Muscle layer of colon (tissue), 2 donors: ENCODE data around the gene IL17C.

Experiments
- H3K27ac ChIP-seq: one replicate; pipeline ENCODE4 v1.7.0; 2013; ENCODE audit warnings: low read depth, mild to moderate bottlenecking, low read length, moderate library complexity
- H3K27me3 ChIP-seq, 2 donors: one replicate each; pipeline ENCODE4 v1.7.0; 2013; ENCODE audit warnings: low read length in 2 of 2, mild to moderate bottlenecking in 2 of 2; ENCODE audit not compliant: insufficient read depth in 2 of 2, control insufficient read depth in 1 of 2
- H3K36me3 ChIP-seq: one replicate; pipeline ENCODE4 v1.7.0; 2013; ENCODE audit warnings: mild to moderate bottlenecking, low read length; ENCODE audit not compliant: insufficient read depth
- H3K4me1 ChIP-seq: one replicate; pipeline ENCODE4 v1.7.0; 2013; ENCODE audit warnings: mild to moderate bottlenecking, low read length; ENCODE audit not compliant: insufficient read depth
- H3K4me3 ChIP-seq, 2 donors: one replicate each; pipeline ENCODE4 v1.7.0; 2013; ENCODE audit warnings: low read length in 2 of 2, low read depth in 1 of 2, mild to moderate bottlenecking in 1 of 2, moderate library complexity in 1 of 2
- H3K9ac ChIP-seq: one replicate; pipeline ENCODE4 v1.7.0; 2013; ENCODE audit warnings: low read length
- H3K9me3 ChIP-seq: one replicate; pipeline ENCODE4 v1.7.0; 2013; ENCODE audit warnings: mild to moderate bottlenecking, low read length
- donor health status: abdominal sarcoma.
- donor health status: Adenocarcinoma of cecum.

The IL17C gene

DNA sequence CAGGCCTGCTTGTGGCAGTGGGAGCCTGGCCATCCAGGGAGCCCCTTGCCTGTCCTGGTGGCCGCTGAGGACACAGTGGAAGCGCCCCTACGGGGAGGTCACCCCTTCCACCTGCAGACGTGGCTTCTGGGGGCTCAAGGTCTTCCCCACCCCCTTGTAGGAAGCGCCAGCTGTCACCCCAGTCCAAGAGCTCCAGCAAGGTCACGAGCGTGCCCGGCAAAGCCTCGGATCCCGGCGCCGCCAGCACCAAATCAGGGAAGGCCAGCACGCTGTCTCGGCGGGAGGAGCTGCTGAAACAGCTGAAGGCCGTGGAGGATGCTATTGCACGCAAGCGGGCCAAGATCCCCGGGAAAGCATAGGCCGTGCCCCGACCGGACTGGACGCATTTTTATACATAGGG lies 7.4 kb upstream of the IL17C start:
- H3K9me3 ChIP-seq: no peaks in the 10 kb centered on the region
- H3K4me1 ChIP-seq: no peaks in the 10 kb centered on the region
- no peak overlapping the region for H3K9ac ChIP-seq
- peaks cover 22% of the 10 kb centered on the region for H3K36me3 ChIP-seq
- no peak overlapping the region for H3K4me3 ChIP-seq
- H3K27ac ChIP-seq: no peak overlapping the region
- peaks cover 0 to 22% of the 10 kb centered on the region in 2 donors for H3K27me3 ChIP-seq

DNA sequence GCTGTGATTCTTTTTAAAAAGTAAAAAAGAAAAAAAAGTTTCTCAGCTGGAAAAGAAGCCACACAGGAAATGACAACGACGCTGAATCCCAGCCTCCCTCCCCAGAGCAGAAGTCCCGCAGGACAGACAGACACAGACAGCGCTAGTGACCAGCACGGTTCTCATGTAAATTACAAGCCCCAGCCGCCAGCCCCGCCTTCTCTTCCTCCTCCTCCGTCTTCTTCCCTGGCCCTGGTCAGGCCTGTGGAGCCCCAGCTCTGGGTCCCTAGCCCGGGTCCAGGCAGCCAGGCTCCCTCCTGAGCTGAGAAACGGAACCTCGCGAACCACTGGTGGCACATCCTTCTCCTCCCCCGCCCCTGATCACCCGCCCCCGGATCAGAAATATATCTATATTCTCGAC lies 7.0 kb upstream of the IL17C start:
- no peak overlapping the region for H3K27ac ChIP-seq
- peaks cover 19% of the 10 kb centered on the region for H3K36me3 ChIP-seq
- peaks cover 0 to 27% of the 10 kb centered on the region in 2 donors for H3K27me3 ChIP-seq
- no peak overlapping the region for H3K9ac ChIP-seq
- no peak overlapping the region for H3K4me3 ChIP-seq
- H3K4me1 ChIP-seq: no peaks in the 10 kb centered on the region
- no peaks in the 10 kb centered on the region for H3K9me3 ChIP-seq

DNA sequence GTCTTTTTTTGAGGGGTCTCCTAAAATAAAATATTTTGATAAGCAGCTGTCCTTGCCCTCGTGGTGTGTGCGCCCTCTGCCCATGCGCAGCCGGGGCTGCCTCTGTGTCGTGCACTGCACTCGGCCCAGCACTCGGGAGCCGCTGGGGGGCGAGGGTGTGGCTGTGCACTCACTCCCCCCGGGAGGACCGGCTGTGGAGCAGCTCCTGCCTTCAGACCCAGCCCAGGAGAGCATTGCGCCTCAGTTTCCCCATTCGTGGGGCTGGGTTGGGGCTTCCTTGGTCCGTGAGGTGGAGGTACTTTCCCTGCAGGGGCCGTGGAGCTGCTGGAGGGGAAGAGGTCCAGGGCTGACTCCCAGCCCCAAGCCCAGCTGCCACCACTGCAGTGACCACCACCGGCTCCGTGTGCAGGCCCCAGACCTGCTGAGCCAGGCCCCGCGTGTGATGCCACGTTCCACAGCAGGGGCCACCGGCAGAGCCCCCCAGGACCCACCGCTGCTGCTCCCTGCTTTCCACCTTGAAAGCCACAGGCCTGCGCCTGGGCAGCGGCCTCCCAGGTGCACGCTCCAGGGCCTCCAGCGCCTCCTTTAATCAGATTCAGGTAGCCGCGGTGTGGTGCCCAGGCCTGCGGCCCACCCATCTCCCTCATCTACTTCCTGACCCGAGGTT lies 6.3 kb upstream of the IL17C start:
- Histone ChIP-seq H3K9ac (no peak overlapping the region), H3K4me3 (no peak overlapping the region), H3K36me3 (peaks cover 17% of the 10 kb centered on the region), H3K9me3 (no peaks in the 10 kb centered on the region), H3K27ac (no peak overlapping the region), H3K4me1 (no peaks in the 10 kb centered on the region), H3K27me3 (peaks cover 0 to 28% of the 10 kb centered on the region in 2 donors)

DNA sequence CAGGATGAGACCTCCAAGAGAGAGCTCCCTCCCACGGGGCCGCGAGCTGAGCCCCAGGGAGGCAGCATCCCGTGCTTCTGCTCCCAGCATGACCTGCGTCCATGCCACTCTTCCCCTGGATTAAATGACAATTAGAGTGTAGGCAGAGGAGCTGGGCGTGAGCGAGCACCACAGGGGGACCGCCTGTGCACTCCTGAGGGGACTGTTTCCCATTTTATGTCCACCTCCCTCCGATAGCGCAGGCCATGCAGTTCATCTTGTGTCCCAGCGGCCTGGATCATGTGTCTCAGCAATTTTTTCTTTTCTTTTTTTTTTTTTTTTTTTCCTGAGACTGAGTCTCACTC lies 5.8 kb upstream of the IL17C start:
- no peaks in the 10 kb centered on the region for H3K4me1 ChIP-seq
- H3K27me3 ChIP-seq: peaks cover 0 to 28% of the 10 kb centered on the region in 2 donors
- no peak overlapping the region for H3K9ac ChIP-seq
- no peaks in the 10 kb centered on the region for H3K9me3 ChIP-seq
- no peak overlapping the region for H3K4me3 ChIP-seq
- H3K27ac ChIP-seq: no peak overlapping the region
- peaks cover 16% of the 10 kb centered on the region for H3K36me3 ChIP-seq

GRCh38 chr16:88633684-88634140 lies 4.7 kb upstream of the IL17C start:
- no peaks in the 10 kb centered on the region for H3K9me3 ChIP-seq
- H3K36me3 ChIP-seq: peaks cover 4% of the 10 kb centered on the region
- no peak overlapping the region for H3K9ac ChIP-seq
- H3K4me1 ChIP-seq: no peaks in the 10 kb centered on the region
- H3K27ac ChIP-seq: no peak overlapping the region
- peaks cover 5 to 39% of the 10 kb centered on the region in 2 donors for H3K27me3 ChIP-seq
- H3K4me3 ChIP-seq: no peak overlapping the region

DNA sequence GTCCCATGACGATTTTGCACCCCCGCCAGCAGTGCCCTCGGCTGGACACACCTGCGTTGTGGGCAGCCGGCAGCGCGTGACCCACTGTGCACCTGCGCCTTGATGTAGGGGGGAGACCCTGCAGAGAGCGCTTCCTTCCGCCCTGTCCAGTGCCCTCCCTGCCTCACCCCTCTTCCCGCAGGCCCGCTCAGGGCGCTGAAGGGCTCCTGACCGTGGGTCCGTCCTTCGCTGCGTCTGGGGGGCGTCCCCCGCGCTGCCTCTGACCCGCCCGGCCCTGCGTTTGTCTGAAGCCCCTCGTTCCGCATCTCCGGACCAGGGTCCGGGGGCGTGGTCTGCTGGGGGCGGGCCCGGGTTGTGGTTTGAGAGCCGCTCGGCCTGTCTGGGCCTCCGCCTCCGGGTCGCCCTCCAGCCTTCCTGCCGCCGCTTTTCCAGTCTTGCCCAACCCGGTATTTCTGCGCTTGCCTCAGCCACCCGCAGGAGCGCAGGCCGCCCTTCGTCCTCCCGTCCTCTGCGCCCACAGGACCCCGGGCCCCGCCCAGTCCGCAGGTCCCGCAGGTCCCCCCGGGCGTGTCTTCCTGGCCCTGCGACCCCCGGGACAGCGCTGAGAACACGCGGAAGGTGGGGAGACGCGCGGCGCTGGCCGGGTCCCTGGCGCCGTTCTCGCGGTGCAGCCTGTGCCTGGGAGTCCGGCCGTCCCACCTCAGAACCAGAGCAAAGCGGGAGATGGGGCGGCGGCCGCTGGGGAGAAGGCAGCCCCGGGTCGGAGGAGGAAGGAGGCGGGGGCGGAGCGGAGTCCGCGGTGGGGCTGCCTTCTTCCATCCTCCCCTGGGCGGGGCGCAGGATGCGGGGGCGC lies 4.0 kb upstream of the IL17C start:
- H3K9me3 ChIP-seq: no peaks in the 10 kb centered on the region
- H3K27ac ChIP-seq: no peak overlapping the region
- H3K27me3 ChIP-seq: peaks cover 12 to 46% of the 10 kb centered on the region in 2 donors
- H3K9ac ChIP-seq: no peak overlapping the region
- H3K4me3 ChIP-seq: no peak overlapping the region
- peaks cover 4% of the 10 kb centered on the region for H3K36me3 ChIP-seq
- H3K4me1 ChIP-seq: no peaks in the 10 kb centered on the region

- peaks cover 15 to 54% of the 10 kb centered on the region in 2 donors for H3K27me3 ChIP-seq
- no peaks in the 10 kb centered on the region for H3K36me3 ChIP-seq
- H3K4me1 ChIP-seq: no peaks in the 10 kb centered on the region
- no peak overlapping the region for H3K27ac ChIP-seq
- H3K9ac ChIP-seq: no peak overlapping the region
- no peaks in the 10 kb centered on the region for H3K9me3 ChIP-seq
- H3K4me3 ChIP-seq: no peak overlapping the region
Measured at GRCh38 chr16:88634994-88635670, 3.2 kb upstream of the IL17C start.

GRCh38 chr16:88635671-88636319 lies 2.6 kb upstream of the IL17C start:
- no peak overlapping the region for H3K4me3 ChIP-seq
- peaks cover 15 to 60% of the 10 kb centered on the region in 2 donors for H3K27me3 ChIP-seq
- H3K9ac ChIP-seq: no peak overlapping the region
- no peaks in the 10 kb centered on the region for H3K36me3 ChIP-seq
- no peaks in the 10 kb centered on the region for H3K4me1 ChIP-seq
- H3K27ac ChIP-seq: no peak overlapping the region
- H3K9me3 ChIP-seq: no peaks in the 10 kb centered on the region

DNA sequence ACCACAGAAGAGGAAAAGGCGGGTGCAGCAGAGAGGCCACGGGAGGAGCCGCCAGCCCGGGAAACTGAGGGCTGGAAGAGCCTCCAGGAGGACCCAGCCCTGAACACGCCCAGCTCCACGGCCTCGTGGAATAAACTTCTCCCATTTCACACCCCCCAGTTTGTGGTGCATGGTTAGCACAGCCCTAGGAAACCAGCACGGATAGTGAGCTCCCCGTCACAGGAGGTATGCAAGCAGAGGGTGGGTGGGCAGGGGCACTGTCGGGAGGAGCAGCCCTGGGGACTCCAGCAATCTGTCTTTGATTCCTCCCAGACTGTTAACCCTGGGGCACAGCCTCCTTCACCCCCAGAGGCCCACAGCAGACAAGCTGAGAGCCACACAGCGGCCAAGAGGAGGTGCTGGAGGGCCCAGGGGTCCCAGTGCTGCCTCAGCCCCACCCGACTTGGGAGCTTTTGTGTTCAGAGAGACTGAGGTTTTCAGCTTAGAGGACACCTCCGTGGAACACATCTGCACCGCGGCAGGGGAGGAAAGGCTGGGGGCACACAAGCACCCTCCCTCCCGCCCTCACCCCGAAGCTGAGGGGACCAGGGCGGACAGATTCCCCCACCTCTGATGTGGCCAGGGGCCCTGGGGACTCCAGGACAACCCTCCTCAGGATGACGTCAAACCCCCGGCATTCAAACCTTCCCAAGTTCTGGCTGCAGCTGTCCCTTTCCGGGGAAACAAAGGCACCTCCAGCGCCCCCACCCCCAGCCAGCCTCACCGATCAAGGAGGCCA lies 1.7 kb upstream of the IL17C start:
- Histone ChIP-seq H3K9me3 (no peaks in the 10 kb centered on the region), H3K4me3 (no peak overlapping the region), H3K9ac (no peak overlapping the region), H3K4me1 (no peaks in the 10 kb centered on the region), H3K27me3 (peaks cover 15 to 63% of the 10 kb centered on the region in 2 donors), H3K36me3 (no peaks in the 10 kb centered on the region), H3K27ac (no peak overlapping the region)

- Histone ChIP-seq H3K36me3 (no peaks in the 10 kb centered on the region), H3K27ac (no peak overlapping the region), H3K4me1 (no peaks in the 10 kb centered on the region), H3K27me3 (peaks cover 15 to 55% of the 10 kb centered on the region in 2 donors), H3K9me3 (no peaks in the 10 kb centered on the region), H3K9ac (no peak overlapping the region), H3K4me3 (no peak overlapping the region)
Measured at GRCh38 chr16:88639231-88640038, 1.1 kb downstream of the IL17C start.
